NCI-H82 treated with DMSO at 0.1 percent for 48 hours (cell line): ENCODE data around the gene FOXD2.

Experiments used
- DNase-seq: peaks from one replicate; lab custom pipeline; 2025; ENCODE audit not compliant: unreplicated experiment; lab: John Stamatoyannopoulos, UW

Gene FOXD2

GRCh38 chr1:47437447-47438164 is at the start of gene FOXD2:
Gene FOXD2, plus strand, starts transcription at chr1:47438044. Its CDS starts 92 bp downstream, at chr1:47438136.
- DNase-seq: peak; percentile 56

GRCh38 chr1:47388891-47389238 is 49.0 kb upstream of the FOXD2 start:
- DNase-seq: no peak

- no peak for DNase-seq
These were observed 48.1 kb upstream of the FOXD2 start for GRCh38 chr1:47389731-47390130.

GRCh38 chr1:47390843-47391242 is 47.0 kb upstream of the FOXD2 start:
- no peak for DNase-seq

- DNase-seq: no peak
These were observed 44.7 kb upstream of the FOXD2 start for GRCh38 chr1:47393141-47393540.

- DNase-seq: no peak
These were observed 42.4 kb upstream of the FOXD2 start for GRCh38 chr1:47395433-47395832.

- DNase-seq: no peak
These were observed 41.1 kb upstream of the FOXD2 start for GRCh38 chr1:47396671-47397196.

GRCh38 chr1:47399138-47399845 is 38.6 kb upstream of the FOXD2 start:
- no peak for DNase-seq

- DNase-seq: peak; percentile 78
These were observed 38.0 kb upstream of the FOXD2 start for GRCh38 chr1:47399846-47400155.

GRCh38 chr1:47401761-47402160 is 36.1 kb upstream of the FOXD2 start:
- no peak for DNase-seq

- DNase-seq: no peak
These were observed 35.3 kb upstream of the FOXD2 start for GRCh38 chr1:47402591-47402990.

- no peak for DNase-seq
These were observed 34.4 kb upstream of the FOXD2 start for GRCh38 chr1:47403321-47403910.

GRCh38 chr1:47405697-47406096 is 32.1 kb upstream of the FOXD2 start:
- no peak for DNase-seq

GRCh38 chr1:47406966-47407365 is 30.9 kb upstream of the FOXD2 start:
- no peak for DNase-seq

- peak; percentile 57 for DNase-seq
These were observed 30.4 kb upstream of the FOXD2 start for GRCh38 chr1:47407481-47407880.

- DNase-seq: no peak
These were observed 28.4 kb upstream of the FOXD2 start for GRCh38 chr1:47409311-47410067.

- no peak for DNase-seq
These were observed 27.8 kb upstream of the FOXD2 start for GRCh38 chr1:47410068-47410455.

GRCh38 chr1:47411436-47411835 is 26.4 kb upstream of the FOXD2 start:
- DNase-seq: no peak

- DNase-seq: no peak
These were observed 25.4 kb upstream of the FOXD2 start for GRCh38 chr1:47412437-47412836.

- no peak for DNase-seq
These were observed 22.0 kb upstream of the FOXD2 start, which contains the start of gene FOXE3 for GRCh38 chr1:47415728-47416318. Gene FOXE3, plus strand, starts transcription at chr1:47416285. Its CDS starts 31 bp downstream, at chr1:47416316.
